ENCODE data around the gene BEST2.

DNA sequence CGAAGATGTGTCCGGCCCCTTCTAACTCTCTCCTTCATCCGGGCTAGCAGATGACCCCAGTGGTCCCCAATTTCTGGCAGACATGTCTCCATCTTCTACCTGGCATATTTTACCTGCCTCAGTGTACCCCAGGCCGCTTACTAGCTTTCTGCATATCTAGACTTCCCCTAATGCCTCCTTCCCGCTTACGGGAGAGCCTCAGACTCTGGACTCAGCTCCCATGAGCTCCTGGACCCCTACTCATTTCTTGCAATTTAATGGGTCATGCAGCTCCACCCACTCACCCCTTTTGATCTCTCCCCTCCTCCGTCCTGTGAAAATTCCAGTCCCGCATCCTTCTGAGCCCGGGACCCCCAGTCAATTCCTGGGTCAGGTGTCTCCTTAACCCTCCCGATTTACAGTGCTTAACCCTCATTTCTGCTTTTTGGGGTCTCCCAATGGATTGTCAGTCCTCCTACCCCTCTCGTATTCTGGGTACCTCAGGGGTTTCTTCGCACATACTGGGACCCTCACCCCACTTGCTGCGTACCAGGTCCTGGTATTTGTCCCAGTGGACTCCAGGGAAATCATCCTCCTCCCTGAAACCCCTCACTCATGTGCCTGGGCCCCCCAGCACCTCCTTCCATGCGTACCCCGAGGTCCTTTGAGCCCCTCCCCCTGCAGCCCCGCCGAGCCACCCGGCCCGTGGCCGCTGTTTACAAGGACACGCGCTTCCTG lies 39.2 kb downstream of the BEST2 start:
- TF ChIP-seq, protein P1, sequence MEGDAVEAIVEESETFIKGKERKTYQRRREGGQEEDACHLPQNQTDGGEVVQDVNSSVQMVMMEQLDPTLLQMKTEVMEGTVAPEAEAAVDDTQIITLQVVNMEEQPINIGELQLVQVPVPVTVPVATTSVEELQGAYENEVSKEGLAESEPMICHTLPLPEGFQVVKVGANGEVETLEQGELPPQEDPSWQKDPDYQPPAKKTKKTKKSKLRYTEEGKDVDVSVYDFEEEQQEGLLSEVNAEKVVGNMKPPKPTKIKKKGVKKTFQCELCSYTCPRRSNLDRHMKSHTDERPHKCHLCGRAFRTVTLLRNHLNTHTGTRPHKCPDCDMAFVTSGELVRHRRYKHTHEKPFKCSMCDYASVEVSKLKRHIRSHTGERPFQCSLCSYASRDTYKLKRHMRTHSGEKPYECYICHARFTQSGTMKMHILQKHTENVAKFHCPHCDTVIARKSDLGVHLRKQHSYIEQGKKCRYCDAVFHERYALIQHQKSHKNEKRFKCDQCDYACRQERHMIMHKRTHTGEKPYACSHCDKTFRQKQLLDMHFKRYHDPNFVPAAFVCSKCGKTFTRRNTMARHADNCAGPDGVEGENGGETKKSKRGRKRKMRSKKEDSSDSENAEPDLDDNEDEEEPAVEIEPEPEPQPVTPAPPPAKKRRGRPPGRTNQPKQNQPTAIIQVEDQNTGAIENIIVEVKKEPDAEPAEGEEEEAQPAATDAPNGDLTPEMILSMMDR (conservative IDR thresholded peaks at IDR 0.05): no peak
- TF ChIP-seq ZFX (IDR thresholded peaks at IDR 0.05): no peak
